ENCODE results near the gene AP2B1.

AP2B1 gene

GRCh38 chr17:35645923-35646322, 58.8 kb downstream of the AP2B1 start (continued):
- TF ChIP-seq, protein P1, sequence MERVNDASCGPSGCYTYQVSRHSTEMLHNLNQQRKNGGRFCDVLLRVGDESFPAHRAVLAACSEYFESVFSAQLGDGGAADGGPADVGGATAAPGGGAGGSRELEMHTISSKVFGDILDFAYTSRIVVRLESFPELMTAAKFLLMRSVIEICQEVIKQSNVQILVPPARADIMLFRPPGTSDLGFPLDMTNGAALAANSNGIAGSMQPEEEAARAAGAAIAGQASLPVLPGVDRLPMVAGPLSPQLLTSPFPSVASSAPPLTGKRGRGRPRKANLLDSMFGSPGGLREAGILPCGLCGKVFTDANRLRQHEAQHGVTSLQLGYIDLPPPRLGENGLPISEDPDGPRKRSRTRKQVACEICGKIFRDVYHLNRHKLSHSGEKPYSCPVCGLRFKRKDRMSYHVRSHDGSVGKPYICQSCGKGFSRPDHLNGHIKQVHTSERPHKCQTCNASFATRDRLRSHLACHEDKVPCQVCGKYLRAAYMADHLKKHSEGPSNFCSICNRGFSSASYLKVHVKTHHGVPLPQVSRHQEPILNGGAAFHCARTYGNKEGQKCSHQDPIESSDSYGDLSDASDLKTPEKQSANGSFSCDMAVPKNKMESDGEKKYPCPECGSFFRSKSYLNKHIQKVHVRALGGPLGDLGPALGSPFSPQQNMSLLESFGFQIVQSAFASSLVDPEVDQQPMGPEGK (tag by site-specific recombination; IDR thresholded peaks at IDR 0.05) = no peak

- no peak overlapping the region for H3K27ac ChIP-seq (ENCODE audit: extremely low read depth, low read depth, low read length)
- no peak for TF ChIP-seq ZNF426 (tag by site-specific recombination; IDR thresholded peaks at IDR 0.05)
- TF ChIP-seq ZNF18 (tag by site-specific recombination; IDR thresholded peaks at IDR 0.05) = no peak
- TF ChIP-seq, protein P2, sequence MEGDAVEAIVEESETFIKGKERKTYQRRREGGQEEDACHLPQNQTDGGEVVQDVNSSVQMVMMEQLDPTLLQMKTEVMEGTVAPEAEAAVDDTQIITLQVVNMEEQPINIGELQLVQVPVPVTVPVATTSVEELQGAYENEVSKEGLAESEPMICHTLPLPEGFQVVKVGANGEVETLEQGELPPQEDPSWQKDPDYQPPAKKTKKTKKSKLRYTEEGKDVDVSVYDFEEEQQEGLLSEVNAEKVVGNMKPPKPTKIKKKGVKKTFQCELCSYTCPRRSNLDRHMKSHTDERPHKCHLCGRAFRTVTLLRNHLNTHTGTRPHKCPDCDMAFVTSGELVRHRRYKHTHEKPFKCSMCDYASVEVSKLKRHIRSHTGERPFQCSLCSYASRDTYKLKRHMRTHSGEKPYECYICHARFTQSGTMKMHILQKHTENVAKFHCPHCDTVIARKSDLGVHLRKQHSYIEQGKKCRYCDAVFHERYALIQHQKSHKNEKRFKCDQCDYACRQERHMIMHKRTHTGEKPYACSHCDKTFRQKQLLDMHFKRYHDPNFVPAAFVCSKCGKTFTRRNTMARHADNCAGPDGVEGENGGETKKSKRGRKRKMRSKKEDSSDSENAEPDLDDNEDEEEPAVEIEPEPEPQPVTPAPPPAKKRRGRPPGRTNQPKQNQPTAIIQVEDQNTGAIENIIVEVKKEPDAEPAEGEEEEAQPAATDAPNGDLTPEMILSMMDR (tag by site-specific recombination; IDR thresholded peaks at IDR 0.05) = no peak
- TF ChIP-seq ZNF768 (tag by site-specific recombination; IDR thresholded peaks at IDR 0.05) = no peak
- no peak for TF ChIP-seq YY1 (tag by site-specific recombination; IDR thresholded peaks at IDR 0.05)
- no peak for TF ChIP-seq ZNF24 (tag by site-specific recombination; IDR thresholded peaks at IDR 0.05)
- TF ChIP-seq ZNF645 (tag by site-specific recombination; IDR thresholded peaks at IDR 0.05) = no peak
- TF ChIP-seq, protein P3, sequence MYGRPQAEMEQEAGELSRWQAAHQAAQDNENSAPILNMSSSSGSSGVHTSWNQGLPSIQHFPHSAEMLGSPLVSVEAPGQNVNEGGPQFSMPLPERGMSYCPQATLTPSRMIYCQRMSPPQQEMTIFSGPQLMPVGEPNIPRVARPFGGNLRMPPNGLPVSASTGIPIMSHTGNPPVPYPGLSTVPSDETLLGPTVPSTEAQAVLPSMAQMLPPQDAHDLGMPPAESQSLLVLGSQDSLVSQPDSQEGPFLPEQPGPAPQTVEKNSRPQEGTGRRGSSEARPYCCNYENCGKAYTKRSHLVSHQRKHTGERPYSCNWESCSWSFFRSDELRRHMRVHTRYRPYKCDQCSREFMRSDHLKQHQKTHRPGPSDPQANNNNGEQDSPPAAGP (tag by site-specific recombination; IDR thresholded peaks at IDR 0.05) = no peak
- TF ChIP-seq ZNF223 (tag by site-specific recombination; IDR thresholded peaks at IDR 0.05) = no peak
- TF ChIP-seq ZNF791 (tag by site-specific recombination; IDR thresholded peaks at IDR 0.05) = no peak
- TF ChIP-seq, protein P4, sequence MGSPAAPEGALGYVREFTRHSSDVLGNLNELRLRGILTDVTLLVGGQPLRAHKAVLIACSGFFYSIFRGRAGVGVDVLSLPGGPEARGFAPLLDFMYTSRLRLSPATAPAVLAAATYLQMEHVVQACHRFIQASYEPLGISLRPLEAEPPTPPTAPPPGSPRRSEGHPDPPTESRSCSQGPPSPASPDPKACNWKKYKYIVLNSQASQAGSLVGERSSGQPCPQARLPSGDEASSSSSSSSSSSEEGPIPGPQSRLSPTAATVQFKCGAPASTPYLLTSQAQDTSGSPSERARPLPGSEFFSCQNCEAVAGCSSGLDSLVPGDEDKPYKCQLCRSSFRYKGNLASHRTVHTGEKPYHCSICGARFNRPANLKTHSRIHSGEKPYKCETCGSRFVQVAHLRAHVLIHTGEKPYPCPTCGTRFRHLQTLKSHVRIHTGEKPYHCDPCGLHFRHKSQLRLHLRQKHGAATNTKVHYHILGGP (tag by site-specific recombination; IDR thresholded peaks at IDR 0.05) = no peak
- TF ChIP-seq ZNF510 (tag by site-specific recombination; IDR thresholded peaks at IDR 0.05; ENCODE audit: insufficient replicate concordance) = no peak
- no peak for TF ChIP-seq ZNF660 (tag by site-specific recombination; IDR thresholded peaks at IDR 0.05)
- no peak for TF ChIP-seq MEIS1 (CRISPR knock-in tag; IDR thresholded peaks at IDR 0.05; ENCODE audit: borderline replicate concordance)
- no peak for TF ChIP-seq ZNF626 (tag by site-specific recombination; IDR thresholded peaks at IDR 0.05)
- TF ChIP-seq KLF9 (tag by site-specific recombination; IDR thresholded peaks at IDR 0.05; ENCODE audit: low read depth) = no peak
- no peak overlapping the region for H3K4me3 ChIP-seq (ENCODE audit: low read depth, low read length)
- peaks cover 39 to 47% of the 10 kb centered on the region in 2 experiments for H3K36me3 ChIP-seq (ENCODE audit: control insufficient read depth in 2 of 2, insufficient read depth in 1 of 2, low read length in 2 of 2)
- ChIA-PET CTCF (interaction anchor here (0.6 to 1.5 kb wide), 5 partner anchors 9 to 157 kb away, joined by 3 to 5 read pairs (median 4); partner anchors contain the start of gene TAF15), POLR2A (no interaction called here)
- no peaks in the 10 kb centered on the region for H3K9me3 ChIP-seq (ENCODE audit: control insufficient read depth, insufficient read depth, low read depth, low read length)
- no peaks in the 10 kb centered on the region for H3K4me1 ChIP-seq (ENCODE audit: control insufficient read depth, insufficient read depth, low read length)
Observed at GRCh38 chr17:35651467-35651866, 64.3 kb downstream of the AP2B1 start.
